GM12878 (cell line): ENCODE measurements around the gene RASAL2. TPM values are rescaled to one million over a fixed set of nuclear protein-coding genes. Genes with fewer than 3 reads are reported as not detected.

Source experiments
- ATAC-seq: fragments of 200-7000 bp; cut with Tn5 transposase; 3 replicates; pipeline ENCODE4 v1.9.1; 2020; ENCODE audit warnings: mild to moderate bottlenecking, moderate library complexity
- BruUV-seq: library from RNA; stranded (reverse); fragments of 400-500 nt; replicated peaks from 2 replicates; lab custom pipeline; 2021; lab: Mats Ljungman, UMichigan
- CTCF ChIA-PET: fragments of 300-600 bp; sonication (Branson Sonifier 250); formaldehyde crosslinking; extraction: SDS; loops from one replicate; lab custom pipeline; 2021; ENCODE audit warnings: inconsistent platforms; lab: Yijun Ruan, JAX
- POLR2A ChIA-PET: fragments of 350-600 bp; formaldehyde crosslinking; extraction: SDS; loops from one replicate; lab custom pipeline; 2021; ENCODE audit warnings: inconsistent platforms; lab: Charles Lee
- RAD21 ChIA-PET: fragments of 300-600 bp; sonication (Branson Sonifier 250); formaldehyde crosslinking; loops from one replicate; lab custom pipeline; 2023; ENCODE audit warnings: antibody characterized with exemption; ENCODE audit not compliant: unreplicated experiment; lab: Charles Lee
- SMC1A ChIA-PET: fragments of 300-600 bp; sonication (Branson Sonifier 250); formaldehyde crosslinking; loops from one replicate; lab custom pipeline; 2023; ENCODE audit not compliant: unreplicated experiment, uncharacterized antibody; lab: Charles Lee
- DNase-seq: peaks from one replicate; pipeline ENCODE4 v3.0.0-alpha.2; 2011; ENCODE audit warnings: low read depth, low spot score
- FAIRE-seq: peaks from 3 replicates; lab custom pipeline; 2011; peaks lifted over from hg19 to GRCh38; lab: Jason Lieb, UNC
- H2AFZ ChIP-seq: 2 replicates; pipeline ENCODE4 v1.6.0; 2011; ENCODE audit warnings: low read depth, low read length, control low read depth; ENCODE audit not compliant: control insufficient read depth
- H3K27ac ChIP-seq: 2 replicates; pipeline ENCODE4 v1.5.1; 2011; ENCODE audit warnings: control low read depth; ENCODE audit not compliant: control insufficient read depth, insufficient read depth
- H3K27me3 ChIP-seq, 2 experiments: replicated peaks in 1 of 2; 2 replicates each; pipeline versions ENCODE4 v1.6.0 to v1.6.1; 2011; ENCODE audit warnings: low read length in 1 of 2; ENCODE audit not compliant: control insufficient read depth in 2 of 2, insufficient read depth in 2 of 2
- H3K36me3 ChIP-seq, 2 experiments: 2 replicates each; pipeline ENCODE4 v1.5.1; 2011; ENCODE audit warnings: low read length in 1 of 2; ENCODE audit not compliant: control insufficient read depth in 2 of 2, insufficient read depth in 2 of 2
- H3K4me1 ChIP-seq: 2 replicates; pipeline ENCODE4 v1.6.1; 2011; ENCODE audit warnings: mild to moderate bottlenecking, low read length, moderate library complexity, mixed read lengths; ENCODE audit not compliant: control insufficient read depth, insufficient read depth
- H3K4me2 ChIP-seq: 2 replicates; pipeline ENCODE4 v1.6.0; 2011; ENCODE audit warnings: control low read depth; ENCODE audit not compliant: control insufficient read depth, insufficient read depth
- H3K4me3 ChIP-seq: fragments of 200-600 bp; sonication (generic); 2 replicates; pipeline ENCODE4 v1.5.1; 2016
- H3K79me2 ChIP-seq: 2 replicates; pipeline ENCODE4 v1.6.0; 2011; ENCODE audit warnings: low read length; ENCODE audit not compliant: control insufficient read depth, insufficient read depth
- H3K9ac ChIP-seq: 2 replicates; pipeline ENCODE4 v1.8.0; 2011; ENCODE audit warnings: low read length, control low read depth, mixed read lengths; ENCODE audit not compliant: control insufficient read depth, insufficient read depth
- H3K9me3 ChIP-seq: replicated peaks from 3 replicates; pipeline ENCODE4 v1.5.1; 2011; ENCODE audit warnings: mild to moderate bottlenecking, low read length; ENCODE audit not compliant: control insufficient read depth, insufficient read depth
- H4K20me1 ChIP-seq: 2 replicates; pipeline ENCODE4 v1.6.0; 2011; ENCODE audit not compliant: control insufficient read depth, insufficient read depth
- BMI1 ChIP-seq: fragments of 450-650 bp; IDR thresholded peaks from 2 replicates; pipeline ENCODE4 v1.6.1; 2016; ENCODE audit warnings: mild to moderate bottlenecking, moderate library complexity, borderline replicate concordance
- BRCA1 ChIP-seq: IDR thresholded peaks from 2 replicates; pipeline ENCODE4 v1.6.1; 2011; ENCODE audit warnings: low read depth, low read length, improper control_type of control experiment
- CREB1 ChIP-seq: IDR thresholded peaks from 2 replicates; pipeline ENCODE4 v1.6.1; 2012; ENCODE audit warnings: low read depth, mild to moderate bottlenecking, inconsistent platforms
- CREM ChIP-seq: IDR thresholded peaks from 2 replicates; pipeline ENCODE4 v1.6.1; 2014; ENCODE audit warnings: antibody characterized with exemption, low read depth
- JUNB ChIP-seq: IDR thresholded peaks from 2 replicates; pipeline ENCODE4 v1.6.1; 2016; ENCODE audit warnings: antibody characterized with exemption, mild to moderate bottlenecking
- NFXL1 ChIP-seq: fragments of 450-650 bp; IDR thresholded peaks from 2 replicates; pipeline ENCODE4 v1.6.1; 2017; ENCODE audit warnings: antibody characterized with exemption, mild to moderate bottlenecking, borderline replicate concordance
- RB1 ChIP-seq: fragments of 450-650 bp; formaldehyde crosslinking; IDR thresholded peaks from 2 replicates; pipeline ENCODE4 v1.6.1; 2017; ENCODE audit warnings: mild to moderate bottlenecking, borderline replicate concordance
- RFX5 ChIP-seq: IDR thresholded peaks from 2 replicates; pipeline ENCODE4 v1.6.1; 2011; ENCODE audit warnings: low read depth, low read length, improper control_type of control experiment
- RUNX3 ChIP-seq: IDR thresholded peaks from 2 replicates; pipeline ENCODE4 v1.6.1; 2012; ENCODE audit warnings: low read length, inconsistent platforms
- ZNF384 ChIP-seq: IDR thresholded peaks from 2 replicates; pipeline ENCODE4 v1.6.1; 2012; ENCODE audit warnings: low read depth, mild to moderate bottlenecking, low read length, improper control_type of control experiment, borderline replicate concordance
- WGBS: methylation state at CpG from one replicate; pipeline ENCODE4 v1.1.6; 2016; ENCODE audit warnings: low lambda C conversion rate; ENCODE audit not compliant: insufficient replicate concordance, insufficient coverage; ENCODE audit errors: missing lambda C conversion rate; 5-methylcytosine and 5-hydroxymethylcytosine counted together
- in situ Hi-C: fragments of 300-500 bp; cut with MboI; formaldehyde crosslinking; loops from 9 replicates; pipeline ENCODE4 v1.14.3; 2018; ENCODE audit warnings: mixed read lengths
- intact Hi-C: fragments of 100-400 bp; cut with micrococcal nuclease; formaldehyde crosslinking; loops from one replicate; pipeline ENCODE4 v1.14.2; 2022; ENCODE audit not compliant: unreplicated experiment
- polyA plus RNA-seq, 11 experiments: library from polyadenylated mRNA; depleted of rRNA in 4 of 11; unstranded in 6 of 11; stranded (reverse) in 5 of 11; fragments of >200 nt; fragmentation: Nextera tagmentation in 4 of 11; fragmentation: Illumina TruSeq in 1 of 11; extraction: Ambion mirVana in 4 of 11; extraction: Trizol in 1 of 11; gene quantifications; 1 replicate in 1 of 11; 2 replicates in 10 of 11; pipeline versions ENCODE4 v1.2.1 to v1.2.3, GENCODE V29; 2011 to 2016; ENCODE audit warnings: inconsistent platforms in 2 of 11, missing spikeins in 2 of 11, low read depth in 1 of 11
- total RNA-seq, 4 experiments: library from RNA; depleted of rRNA in 3 of 4; stranded (reverse); fragments of >200 nt in 3 of 4; fragmentation: Illumina TruSeq in 1 of 4; extraction: Trizol in 1 of 4; gene quantifications; 2 replicates each; pipeline versions ENCODE4 v1.2.1 to v1.2.3, GENCODE V29; 2013 to 2021
- TF ChIP-seq, protein P1 (sequence below): fragments of 450-650 bp; IDR thresholded peaks from 2 replicates; pipeline ENCODE4 v1.6.1; 2018; ENCODE audit warnings: borderline replicate concordance, mild to moderate bottlenecking; ENCODE audit not compliant: partially characterized antibody
- TF ChIP-seq, protein P2 (sequence below): fragments of 450-650 bp; IDR thresholded peaks from 2 replicates; pipeline ENCODE4 v1.6.1; 2017; ENCODE audit warnings: mild to moderate bottlenecking, low read depth, inconsistent platforms; ENCODE audit not compliant: poor library complexity, severe bottlenecking
- TF ChIP-seq, protein P3 (sequence below): IDR thresholded peaks from 2 replicates; pipeline ENCODE4 v1.6.1; 2012; ENCODE audit warnings: low read depth, low read length, improper control_type of control experiment
- TF ChIP-seq, protein P4 (sequence below): fragments of 450-650 bp; IDR thresholded peaks from 2 replicates; pipeline ENCODE4 v1.6.1; 2017; ENCODE audit warnings: mild to moderate bottlenecking, moderate library complexity

Gene RASAL2
- total and polyA plus RNA-seq, 10 of the 15 experiments (the other 5 are each of a cell fraction or from before 2014, with no cell fraction given): 0.02 to 6.9 (median 0.17) TPM; not detected in 1

DNA sequence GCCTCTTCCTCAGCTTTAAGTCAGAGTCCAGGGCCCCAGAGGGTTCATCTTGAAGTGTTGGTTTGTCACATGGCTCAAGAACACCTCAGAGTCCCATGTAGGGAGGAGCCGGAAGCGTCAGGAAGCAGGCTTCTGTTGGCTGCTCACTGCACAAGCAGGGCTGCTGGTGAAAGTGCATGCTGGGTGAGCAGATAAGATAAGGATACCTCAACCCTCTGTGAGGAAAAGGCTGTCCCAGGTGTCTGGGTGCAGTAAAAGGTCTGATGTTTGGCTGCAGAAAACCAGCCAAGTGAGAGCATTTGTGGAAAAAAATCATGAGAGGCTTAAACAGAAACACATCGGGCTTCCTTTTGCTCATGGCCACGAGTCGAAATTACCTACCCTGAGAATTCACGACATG is 412.8 kb downstream of the RASAL2 start (continued):
- TF ChIP-seq JUNB (no peak), RUNX3 (no peak), BRCA1 (no peak), ZNF384 (no peak), BMI1 (no peak), CREM (no peak), RFX5 (no peak), CREB1 (no peak)

DNA sequence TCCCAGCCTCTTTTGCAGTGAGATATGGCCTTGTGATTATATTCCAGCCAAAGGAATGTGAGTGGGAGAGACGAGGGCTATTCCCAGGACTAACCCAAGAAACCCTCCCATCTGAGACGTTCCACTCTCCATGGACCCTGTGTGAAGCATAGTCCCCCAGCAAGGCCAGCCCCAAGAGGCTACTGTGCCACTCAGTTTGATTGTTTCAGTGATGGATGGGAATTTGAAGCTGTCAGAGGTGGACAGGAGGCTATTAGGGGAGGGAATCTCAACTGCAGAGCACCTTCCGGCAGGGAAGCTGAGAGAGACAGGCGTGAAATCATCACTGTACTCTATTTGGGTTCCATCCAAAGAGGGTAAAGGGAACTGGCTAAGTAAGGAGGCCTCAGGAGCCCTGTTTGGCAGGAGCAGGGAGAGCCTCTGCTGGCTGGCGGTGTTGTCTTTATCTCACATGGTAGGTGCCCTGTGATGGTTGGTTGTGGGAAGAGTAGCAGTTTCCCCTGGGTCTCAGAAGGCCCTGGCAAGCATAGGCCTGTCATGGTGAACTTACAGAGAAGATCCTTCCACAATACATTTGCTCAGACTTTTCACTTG is 415.6 kb downstream of the RASAL2 start:
- H3K4me3 ChIP-seq: no peak overlapping the region
- no peaks in the 10 kb centered on the region for H3K36me3 ChIP-seq
- no peaks in the 10 kb centered on the region for H3K9me3 ChIP-seq
- H3K79me2 ChIP-seq: no peaks in the 10 kb centered on the region
- H2AFZ ChIP-seq: no peak overlapping the region
- intact Hi-C loops: no loop called here
- in situ Hi-C loops: no loop called here
- no peaks in the 10 kb centered on the region for H4K20me1 ChIP-seq
- no peak overlapping the region for H3K4me2 ChIP-seq
- no peaks in the 10 kb centered on the region for H3K27me3 ChIP-seq
- RAD21 ChIA-PET: no interaction called here
- H3K4me1 ChIP-seq: no peaks in the 10 kb centered on the region
- TF ChIP-seq ZNF384 (no peak), RB1 (no peak), NFXL1 (no peak)
- TF ChIP-seq, protein P1, sequence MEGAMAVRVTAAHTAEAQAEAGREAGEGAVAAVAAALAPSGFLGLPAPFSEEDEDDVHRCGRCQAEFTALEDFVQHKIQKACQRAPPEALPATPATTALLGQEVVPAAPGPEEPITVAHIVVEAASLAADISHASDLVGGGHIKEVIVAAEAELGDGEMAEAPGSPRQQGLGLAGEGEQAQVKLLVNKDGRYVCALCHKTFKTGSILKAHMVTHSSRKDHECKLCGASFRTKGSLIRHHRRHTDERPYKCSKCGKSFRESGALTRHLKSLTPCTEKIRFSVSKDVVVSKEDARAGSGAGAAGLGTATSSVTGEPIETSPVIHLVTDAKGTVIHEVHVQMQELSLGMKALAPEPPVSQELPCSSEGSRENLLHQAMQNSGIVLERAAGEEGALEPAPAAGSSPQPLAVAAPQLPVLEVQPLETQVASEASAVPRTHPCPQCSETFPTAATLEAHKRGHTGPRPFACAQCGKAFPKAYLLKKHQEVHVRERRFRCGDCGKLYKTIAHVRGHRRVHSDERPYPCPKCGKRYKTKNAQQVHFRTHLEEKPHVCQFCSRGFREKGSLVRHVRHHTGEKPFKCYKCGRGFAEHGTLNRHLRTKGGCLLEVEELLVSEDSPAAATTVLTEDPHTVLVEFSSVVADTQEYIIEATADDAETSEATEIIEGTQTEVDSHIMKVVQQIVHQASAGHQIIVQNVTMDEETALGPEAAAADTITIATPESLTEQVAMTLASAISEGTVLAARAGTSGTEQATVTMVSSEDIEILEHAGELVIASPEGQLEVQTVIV: no peak
- TF ChIP-seq, protein P2, sequence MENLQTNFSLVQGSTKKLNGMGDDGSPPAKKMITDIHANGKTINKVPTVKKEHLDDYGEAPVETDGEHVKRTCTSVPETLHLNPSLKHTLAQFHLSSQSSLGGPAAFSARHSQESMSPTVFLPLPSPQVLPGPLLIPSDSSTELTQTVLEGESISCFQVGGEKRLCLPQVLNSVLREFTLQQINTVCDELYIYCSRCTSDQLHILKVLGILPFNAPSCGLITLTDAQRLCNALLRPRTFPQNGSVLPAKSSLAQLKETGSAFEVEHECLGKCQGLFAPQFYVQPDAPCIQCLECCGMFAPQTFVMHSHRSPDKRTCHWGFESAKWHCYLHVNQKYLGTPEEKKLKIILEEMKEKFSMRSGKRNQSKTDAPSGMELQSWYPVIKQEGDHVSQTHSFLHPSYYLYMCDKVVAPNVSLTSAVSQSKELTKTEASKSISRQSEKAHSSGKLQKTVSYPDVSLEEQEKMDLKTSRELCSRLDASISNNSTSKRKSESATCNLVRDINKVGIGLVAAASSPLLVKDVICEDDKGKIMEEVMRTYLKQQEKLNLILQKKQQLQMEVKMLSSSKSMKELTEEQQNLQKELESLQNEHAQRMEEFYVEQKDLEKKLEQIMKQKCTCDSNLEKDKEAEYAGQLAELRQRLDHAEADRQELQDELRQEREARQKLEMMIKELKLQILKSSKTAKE: no peak
- TF ChIP-seq, protein P3, sequence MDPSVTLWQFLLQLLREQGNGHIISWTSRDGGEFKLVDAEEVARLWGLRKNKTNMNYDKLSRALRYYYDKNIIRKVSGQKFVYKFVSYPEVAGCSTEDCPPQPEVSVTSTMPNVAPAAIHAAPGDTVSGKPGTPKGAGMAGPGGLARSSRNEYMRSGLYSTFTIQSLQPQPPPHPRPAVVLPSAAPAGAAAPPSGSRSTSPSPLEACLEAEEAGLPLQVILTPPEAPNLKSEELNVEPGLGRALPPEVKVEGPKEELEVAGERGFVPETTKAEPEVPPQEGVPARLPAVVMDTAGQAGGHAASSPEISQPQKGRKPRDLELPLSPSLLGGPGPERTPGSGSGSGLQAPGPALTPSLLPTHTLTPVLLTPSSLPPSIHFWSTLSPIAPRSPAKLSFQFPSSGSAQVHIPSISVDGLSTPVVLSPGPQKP: no peak
- TF ChIP-seq, protein P4, sequence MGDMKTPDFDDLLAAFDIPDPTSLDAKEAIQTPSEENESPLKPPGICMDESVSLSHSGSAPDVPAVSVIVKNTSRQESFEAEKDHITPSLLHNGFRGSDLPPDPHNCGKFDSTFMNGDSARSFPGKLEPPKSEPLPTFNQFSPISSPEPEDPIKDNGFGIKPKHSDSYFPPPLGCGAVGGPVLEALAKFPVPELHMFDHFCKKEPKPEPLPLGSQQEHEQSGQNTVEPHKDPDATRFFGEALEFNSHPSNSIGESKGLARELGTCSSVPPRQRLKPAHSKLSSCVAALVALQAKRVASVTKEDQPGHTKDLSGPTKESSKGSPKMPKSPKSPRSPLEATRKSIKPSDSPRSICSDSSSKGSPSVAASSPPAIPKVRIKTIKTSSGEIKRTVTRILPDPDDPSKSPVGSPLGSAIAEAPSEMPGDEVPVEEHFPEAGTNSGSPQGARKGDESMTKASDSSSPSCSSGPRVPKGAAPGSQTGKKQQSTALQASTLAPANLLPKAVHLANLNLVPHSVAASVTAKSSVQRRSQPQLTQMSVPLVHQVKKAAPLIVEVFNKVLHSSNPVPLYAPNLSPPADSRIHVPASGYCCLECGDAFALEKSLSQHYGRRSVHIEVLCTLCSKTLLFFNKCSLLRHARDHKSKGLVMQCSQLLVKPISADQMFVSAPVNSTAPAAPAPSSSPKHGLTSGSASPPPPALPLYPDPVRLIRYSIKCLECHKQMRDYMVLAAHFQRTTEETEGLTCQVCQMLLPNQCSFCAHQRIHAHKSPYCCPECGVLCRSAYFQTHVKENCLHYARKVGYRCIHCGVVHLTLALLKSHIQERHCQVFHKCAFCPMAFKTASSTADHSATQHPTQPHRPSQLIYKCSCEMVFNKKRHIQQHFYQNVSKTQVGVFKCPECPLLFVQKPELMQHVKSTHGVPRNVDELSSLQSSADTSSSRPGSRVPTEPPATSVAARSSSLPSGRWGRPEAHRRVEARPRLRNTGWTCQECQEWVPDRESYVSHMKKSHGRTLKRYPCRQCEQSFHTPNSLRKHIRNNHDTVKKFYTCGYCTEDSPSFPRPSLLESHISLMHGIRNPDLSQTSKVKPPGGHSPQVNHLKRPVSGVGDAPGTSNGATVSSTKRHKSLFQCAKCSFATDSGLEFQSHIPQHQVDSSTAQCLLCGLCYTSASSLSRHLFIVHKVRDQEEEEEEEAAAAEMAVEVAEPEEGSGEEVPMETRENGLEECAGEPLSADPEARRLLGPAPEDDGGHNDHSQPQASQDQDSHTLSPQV: no peak
- SMC1A ChIA-PET: no interaction called here
- no TSS peak for BruUV-seq
- POLR2A ChIA-PET: no interaction called here
- 30% methylated on average over 5 of the region's 5 CpGs for WGBS
- no peak overlapping the region for H3K9ac ChIP-seq
- no peak overlapping the region for H3K27ac ChIP-seq
- ATAC-seq (no peak), DNase-seq (no peak), FAIRE-seq (no peak)
- CTCF ChIA-PET: no interaction called here
